Neural cell (in vitro differentiated cells): ENCODE measurements around the gene TAF8.

Experiments
- CTCF ChIP-seq: fragments of 450-650 bp; IDR thresholded peaks from 2 replicates; pipeline ENCODE4 v1.5.1; 2014; ENCODE audit warnings: antibody characterized with exemption, mild to moderate bottlenecking, moderate library complexity; ENCODE audit not compliant: poor library complexity, severe bottlenecking
- EP300 ChIP-seq: fragments of 450-650 bp; conservative IDR thresholded peaks from 2 replicates; pipeline ENCODE4 v1.6.1; 2014; ENCODE audit warnings: antibody characterized with exemption, mild to moderate bottlenecking, moderate library complexity; ENCODE audit not compliant: poor library complexity, severe bottlenecking
- EZH2 ChIP-seq: fragments of 200-600, 300-800 bp; shearing (Covaris generic), sonication (generic); IDR thresholded peaks from 2 replicates; pipeline ENCODE4 v1.6.1; 2014; ENCODE audit warnings: antibody characterized with exemption, low read length, borderline replicate concordance, mild to moderate bottlenecking; ENCODE audit not compliant: insufficient read depth, poor library complexity, severe bottlenecking
- REST ChIP-seq: IDR thresholded peaks from 2 replicates; pipeline ENCODE4 v1.6.1; 2012; ENCODE audit warnings: borderline replicate concordance

GRCh38 chr6:42025845-42026243 is 24.5 kb upstream of the TAF8 start:
- TF ChIP-seq CTCF (no peak), EZH2 (no peak), REST (no peak), EP300 (no peak)
